ENCODE results near the gene ATR.
A peak's percentile ranks its signal among the peaks of the same experiment; 100 is the strongest.
"Not testable (repeated sequence)": the region's sequence is repeated elsewhere in the genome, so short reads cannot be mapped to it uniquely, and the experiment has no call there.

ATR gene

GRCh38 chr3:142592268-142592667, 13.7 kb upstream of the ATR start:
- H3K36me3 ChIP-seq (ENCODE audit: control insufficient read depth in 1 of 2, insufficient read depth in 2 of 2, low read length in 2 of 2), result not testable (repeated sequence)

DNA sequence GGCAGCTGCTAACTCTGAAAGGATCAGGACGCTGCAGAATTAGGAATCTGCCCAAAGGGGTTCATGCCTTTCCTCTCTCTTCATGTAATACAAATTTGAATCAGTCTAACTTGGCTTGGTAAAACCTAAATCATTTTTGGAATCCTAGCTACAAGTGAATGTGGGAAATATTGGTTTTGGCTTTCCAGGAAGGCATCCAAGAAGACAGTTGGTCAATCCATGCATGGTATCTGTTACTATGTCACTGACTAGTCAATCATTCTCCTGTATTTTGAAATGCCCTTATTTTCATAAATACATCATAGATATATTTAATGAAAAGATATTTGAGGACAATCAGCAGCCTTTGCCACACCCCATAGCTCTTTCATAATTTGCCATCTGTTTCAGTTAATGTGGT, 10.2 kb upstream of the ATR start:
- H3K4me1 ChIP-seq (ENCODE audit: control insufficient read depth in 1 of 2, insufficient read depth in 2 of 2, low read length in 2 of 2), result no peaks in the 10 kb centered on the region
- H3K27ac ChIP-seq (ENCODE audit: low read length), result no peak overlapping the region
- H3K36me3 ChIP-seq (ENCODE audit: control insufficient read depth in 1 of 2, insufficient read depth in 2 of 2, low read length in 2 of 2), result no peaks in the 10 kb centered on the region
- no peaks in the 10 kb centered on the region for H3K9me3 ChIP-seq (ENCODE audit: control insufficient read depth in 1 of 2, low read length in 2 of 2)
- H3K4me3 ChIP-seq (ENCODE audit: low read depth in 1 of 2, low read length in 2 of 2), result no peak overlapping the region
- H3K27me3 ChIP-seq (ENCODE audit: low read depth, low read length), result no peaks in the 10 kb centered on the region

More at GRCh38 chr3:142592268-142592667, 13.7 kb upstream of the ATR start:
- not testable (repeated sequence) for H3K27ac ChIP-seq (ENCODE audit: low read length); H3K9me3 ChIP-seq (ENCODE audit: control insufficient read depth in 1 of 2, low read length in 2 of 2); H3K4me1 ChIP-seq (ENCODE audit: control insufficient read depth in 1 of 2, insufficient read depth in 2 of 2, low read length in 2 of 2); H3K27me3 ChIP-seq (ENCODE audit: low read depth, low read length); H3K4me3 ChIP-seq (ENCODE audit: low read depth in 1 of 2, low read length in 2 of 2)

GRCh38 chr3:142586803-142587406, 8.4 kb upstream of the ATR start:
- no peaks in the 10 kb centered on the region for H3K27me3 ChIP-seq (ENCODE audit: low read depth, low read length)

DNA sequence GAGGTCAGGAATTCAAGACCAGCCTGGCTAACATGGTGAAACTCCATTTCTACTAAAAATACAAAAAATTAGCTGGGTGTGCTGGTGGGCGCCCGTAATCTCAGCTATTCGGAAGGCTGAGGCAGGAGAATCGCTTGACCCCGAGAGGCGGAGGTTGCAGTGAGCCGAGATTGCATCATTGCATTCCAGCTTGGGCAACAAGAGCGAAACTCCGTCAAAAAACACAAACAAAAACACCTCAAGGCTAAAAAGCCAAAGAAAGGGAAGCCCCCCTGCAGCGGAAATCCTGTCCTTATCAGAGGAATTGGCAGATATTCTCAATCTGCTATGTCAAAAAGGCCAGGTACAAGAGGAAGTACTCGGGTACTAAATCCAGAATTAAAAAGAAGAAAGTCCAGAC, 2.5 kb upstream of the ATR start:
- not testable (repeated sequence) for H3K27me3 ChIP-seq (ENCODE audit: low read depth, low read length); H3K36me3 ChIP-seq (ENCODE audit: control insufficient read depth in 1 of 2, insufficient read depth in 2 of 2, low read length in 2 of 2); H3K27ac ChIP-seq (ENCODE audit: low read length); H3K9me3 ChIP-seq (ENCODE audit: control insufficient read depth in 1 of 2, low read length in 2 of 2); H3K4me3 ChIP-seq (ENCODE audit: low read depth in 1 of 2, low read length in 2 of 2)
- H3K4me1 ChIP-seq (ENCODE audit: control insufficient read depth in 1 of 2, insufficient read depth in 2 of 2, low read length in 2 of 2), result peaks cover 7 to 23% of the 10 kb centered on the region in 2 donors

More at GRCh38 chr3:142586803-142587406, 8.4 kb upstream of the ATR start:
- Histone ChIP-seq H3K4me3 (ENCODE audit: low read depth in 1 of 2, low read length in 2 of 2) (no peak overlapping the region), H3K4me1 (ENCODE audit: control insufficient read depth in 1 of 2, insufficient read depth in 2 of 2, low read length in 2 of 2) (no peaks in the 10 kb centered on the region), H3K9me3 (ENCODE audit: control insufficient read depth in 1 of 2, low read length in 2 of 2) (no peaks in the 10 kb centered on the region), H3K27ac (ENCODE audit: low read length) (no peak overlapping the region), H3K36me3 (ENCODE audit: control insufficient read depth in 1 of 2, insufficient read depth in 2 of 2, low read length in 2 of 2) (no peaks in the 10 kb centered on the region)

- Histone ChIP-seq H3K27me3 (ENCODE audit: low read depth, low read length) (no peaks in the 10 kb centered on the region), H3K9me3 (ENCODE audit: control insufficient read depth in 1 of 2, low read length in 2 of 2) (no peaks in the 10 kb centered on the region), H3K4me3 (ENCODE audit: low read depth in 1 of 2, low read length in 2 of 2) (no peak overlapping the region), H3K4me1 (ENCODE audit: control insufficient read depth in 1 of 2, insufficient read depth in 2 of 2, low read length in 2 of 2) (peaks cover 7 to 23% of the 10 kb centered on the region in 2 donors), H3K27ac (ENCODE audit: low read length) (no peak overlapping the region), H3K36me3 (ENCODE audit: control insufficient read depth in 1 of 2, insufficient read depth in 2 of 2, low read length in 2 of 2) (peaks cover 0 to 8% of the 10 kb centered on the region in 2 donors)
Observed at GRCh38 chr3:142580061-142580423, 1.5 kb upstream of the ATR start.

DNA sequence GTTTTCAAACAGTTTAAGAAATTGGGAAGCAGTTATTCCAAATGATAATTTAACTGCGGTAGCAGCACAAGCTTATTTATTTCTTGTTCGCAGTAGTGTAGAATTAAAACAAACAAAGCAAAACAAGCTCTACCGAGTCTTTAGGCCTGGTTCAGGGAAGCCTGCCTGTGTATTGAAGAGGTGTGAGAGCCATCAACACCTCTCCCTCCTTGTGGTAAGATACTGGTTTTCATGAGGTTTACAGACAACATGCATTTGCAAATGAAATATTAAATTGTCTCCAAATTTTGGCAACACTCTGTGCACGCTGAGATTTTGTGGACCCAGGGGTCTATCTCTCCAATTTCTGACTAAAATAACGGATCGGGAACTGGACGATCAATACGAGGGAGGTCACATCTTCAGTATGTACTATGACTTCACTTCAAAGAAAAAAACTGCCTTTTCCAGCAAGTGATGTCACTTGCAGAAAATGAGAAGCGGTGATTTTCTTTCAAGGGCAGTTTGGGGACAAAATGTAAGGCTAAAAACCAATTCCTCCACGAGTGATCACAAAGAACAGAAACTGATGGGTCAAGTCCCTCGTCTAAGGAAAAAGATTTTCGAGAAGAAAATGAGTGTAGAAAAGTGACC, 721 bp downstream of the ATR start:
- Histone ChIP-seq H3K36me3 (ENCODE audit: control insufficient read depth in 1 of 2, insufficient read depth in 2 of 2, low read length in 2 of 2) (peaks cover 0 to 8% of the 10 kb centered on the region in 2 donors), H3K9me3 (ENCODE audit: control insufficient read depth in 1 of 2, low read length in 2 of 2) (no peaks in the 10 kb centered on the region), H3K4me1 (ENCODE audit: control insufficient read depth in 1 of 2, insufficient read depth in 2 of 2, low read length in 2 of 2) (peaks cover 7 to 23% of the 10 kb centered on the region in 2 donors), H3K27ac (ENCODE audit: low read length) (peak overlapping the region; percentile 91), H3K27me3 (ENCODE audit: low read depth, low read length) (no peaks in the 10 kb centered on the region), H3K4me3 (ENCODE audit: low read depth in 1 of 2, low read length in 2 of 2) (peak overlapping the region; percentile 93 to 97)

DNA sequence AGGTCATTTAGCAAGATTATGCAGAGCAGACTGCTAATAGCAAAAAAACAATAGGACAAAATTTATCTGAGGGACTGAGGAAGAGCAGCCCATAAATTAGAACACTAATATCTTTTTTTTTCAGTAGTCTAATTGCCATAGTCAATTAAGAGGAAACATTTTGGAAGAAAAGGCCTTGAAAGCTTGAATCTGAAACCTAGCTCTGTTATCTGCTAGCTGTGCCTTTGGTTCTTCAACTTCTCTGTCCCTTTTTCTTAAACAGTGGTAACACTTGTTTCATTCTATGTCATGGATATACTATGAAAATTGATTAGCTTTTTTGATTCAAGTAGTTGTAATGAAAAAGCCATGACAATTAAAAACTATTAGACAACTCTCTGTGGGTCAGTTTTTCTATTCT, 1.7 kb downstream of the ATR start:
- H3K27ac ChIP-seq (ENCODE audit: low read length), result no peak overlapping the region
- no peaks in the 10 kb centered on the region for H3K9me3 ChIP-seq (ENCODE audit: control insufficient read depth in 1 of 2, low read length in 2 of 2)
- H3K27me3 ChIP-seq (ENCODE audit: low read depth, low read length), result no peaks in the 10 kb centered on the region
- H3K4me1 ChIP-seq (ENCODE audit: control insufficient read depth in 1 of 2, insufficient read depth in 2 of 2, low read length in 2 of 2), result peaks cover 7 to 23% of the 10 kb centered on the region in 2 donors
- no peak overlapping the region for H3K4me3 ChIP-seq (ENCODE audit: low read depth in 1 of 2, low read length in 2 of 2)
- H3K36me3 ChIP-seq (ENCODE audit: control insufficient read depth in 1 of 2, insufficient read depth in 2 of 2, low read length in 2 of 2), result peaks cover 0 to 8% of the 10 kb centered on the region in 2 donors

- no peak overlapping the region for H3K4me3 ChIP-seq (ENCODE audit: low read depth in 1 of 2, low read length in 2 of 2)
- peaks cover 0 to 8% of the 10 kb centered on the region in 2 donors for H3K36me3 ChIP-seq (ENCODE audit: control insufficient read depth in 1 of 2, insufficient read depth in 2 of 2, low read length in 2 of 2)
- H3K4me1 ChIP-seq (ENCODE audit: control insufficient read depth in 1 of 2, insufficient read depth in 2 of 2, low read length in 2 of 2), result peaks cover 7 to 21% of the 10 kb centered on the region in 2 donors
- no peaks in the 10 kb centered on the region for H3K27me3 ChIP-seq (ENCODE audit: low read depth, low read length)
- H3K27ac ChIP-seq (ENCODE audit: low read length), result no peak overlapping the region
- H3K9me3 ChIP-seq (ENCODE audit: control insufficient read depth in 1 of 2, low read length in 2 of 2), result no peaks in the 10 kb centered on the region
Observed at GRCh38 chr3:142574665-142575064, 3.9 kb downstream of the ATR start.

- H3K9me3 ChIP-seq (ENCODE audit: control insufficient read depth in 1 of 2, low read length in 2 of 2); H3K36me3 ChIP-seq (ENCODE audit: control insufficient read depth in 1 of 2, insufficient read depth in 2 of 2, low read length in 2 of 2); H3K27ac ChIP-seq (ENCODE audit: low read length); H3K4me3 ChIP-seq (ENCODE audit: low read depth in 1 of 2, low read length in 2 of 2); H3K27me3 ChIP-seq (ENCODE audit: low read depth, low read length): not testable (repeated sequence)
- peaks cover 7 to 17% of the 10 kb centered on the region in 2 donors for H3K4me1 ChIP-seq (ENCODE audit: control insufficient read depth in 1 of 2, insufficient read depth in 2 of 2, low read length in 2 of 2)
Observed at GRCh38 chr3:142574223-142574622, 4.3 kb downstream of the ATR start.

DNA sequence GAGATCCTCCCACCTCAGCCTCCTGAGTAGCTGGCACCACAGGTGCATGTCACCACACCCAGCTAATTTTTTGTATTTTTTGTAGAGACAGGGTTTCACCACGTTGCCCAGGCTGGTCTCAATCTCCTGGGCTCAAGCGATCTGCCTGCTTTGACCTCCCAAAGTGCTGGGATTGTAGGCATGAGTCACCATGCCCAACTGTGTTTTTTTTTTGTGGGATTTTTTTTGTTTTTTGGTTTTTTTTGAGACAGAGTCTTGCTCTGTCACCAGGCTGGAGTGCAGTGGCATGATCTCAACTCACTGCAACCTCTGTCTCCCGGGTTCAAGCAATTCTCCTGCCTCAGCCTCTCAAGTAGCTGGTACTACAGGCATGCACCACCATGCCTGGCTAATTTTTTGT, 9.1 kb downstream of the ATR start:
- not testable (repeated sequence) for H3K4me3 ChIP-seq (ENCODE audit: low read depth in 1 of 2, low read length in 2 of 2); H3K9me3 ChIP-seq (ENCODE audit: control insufficient read depth in 1 of 2, low read length in 2 of 2); H3K4me1 ChIP-seq (ENCODE audit: control insufficient read depth in 1 of 2, insufficient read depth in 2 of 2, low read length in 2 of 2); H3K27ac ChIP-seq (ENCODE audit: low read length); H3K36me3 ChIP-seq (ENCODE audit: control insufficient read depth in 1 of 2, insufficient read depth in 2 of 2, low read length in 2 of 2); H3K27me3 ChIP-seq (ENCODE audit: low read depth, low read length)

DNA sequence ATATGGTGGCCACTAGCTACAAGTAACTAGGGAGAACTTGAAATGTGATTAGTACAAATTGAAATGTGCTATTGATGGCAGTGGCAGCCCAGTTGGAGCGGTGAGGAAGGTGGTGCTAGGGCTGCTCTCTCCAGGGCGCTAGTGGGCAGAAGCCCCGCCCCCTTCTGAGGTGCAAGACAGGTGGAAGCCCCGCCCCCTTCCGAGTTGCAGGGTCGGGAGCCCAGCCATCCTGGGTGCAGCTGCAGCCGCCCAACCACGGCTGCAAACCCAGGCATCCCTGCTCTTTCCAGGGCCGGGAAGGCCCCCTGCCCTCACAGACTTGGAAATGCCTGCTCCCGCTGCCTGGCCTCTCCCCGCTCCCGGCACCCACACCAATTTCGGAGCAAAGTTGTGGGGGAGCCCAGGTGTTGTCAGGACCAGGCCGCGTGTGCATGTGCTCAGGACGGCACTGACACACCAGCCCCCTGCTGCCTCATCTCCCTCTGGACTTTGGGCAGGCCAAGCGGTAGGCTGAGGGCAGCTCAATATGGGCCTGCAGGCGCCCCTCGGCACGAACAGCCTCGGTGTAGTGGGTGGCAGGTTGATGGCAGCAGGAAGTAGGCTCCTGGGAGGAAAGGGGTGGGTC, 10.0 kb downstream of the ATR start:
- Histone ChIP-seq H3K9me3 (ENCODE audit: control insufficient read depth in 1 of 2, low read length in 2 of 2) (no peaks in the 10 kb centered on the region), H3K27me3 (ENCODE audit: low read depth, low read length) (no peaks in the 10 kb centered on the region), H3K36me3 (ENCODE audit: control insufficient read depth in 1 of 2, insufficient read depth in 2 of 2, low read length in 2 of 2) (peaks cover 4 to 14% of the 10 kb centered on the region in 2 donors), H3K4me3 (ENCODE audit: low read depth in 1 of 2, low read length in 2 of 2) (no peak overlapping the region), H3K27ac (ENCODE audit: low read length) (no peak overlapping the region), H3K4me1 (ENCODE audit: control insufficient read depth in 1 of 2, insufficient read depth in 2 of 2, low read length in 2 of 2) (no peaks in the 10 kb centered on the region)

Data from muscle layer of duodenum (tissue), 2 donors.